ENCODE measurements around the gene MFGE8.

The MFGE8 gene

DNA sequence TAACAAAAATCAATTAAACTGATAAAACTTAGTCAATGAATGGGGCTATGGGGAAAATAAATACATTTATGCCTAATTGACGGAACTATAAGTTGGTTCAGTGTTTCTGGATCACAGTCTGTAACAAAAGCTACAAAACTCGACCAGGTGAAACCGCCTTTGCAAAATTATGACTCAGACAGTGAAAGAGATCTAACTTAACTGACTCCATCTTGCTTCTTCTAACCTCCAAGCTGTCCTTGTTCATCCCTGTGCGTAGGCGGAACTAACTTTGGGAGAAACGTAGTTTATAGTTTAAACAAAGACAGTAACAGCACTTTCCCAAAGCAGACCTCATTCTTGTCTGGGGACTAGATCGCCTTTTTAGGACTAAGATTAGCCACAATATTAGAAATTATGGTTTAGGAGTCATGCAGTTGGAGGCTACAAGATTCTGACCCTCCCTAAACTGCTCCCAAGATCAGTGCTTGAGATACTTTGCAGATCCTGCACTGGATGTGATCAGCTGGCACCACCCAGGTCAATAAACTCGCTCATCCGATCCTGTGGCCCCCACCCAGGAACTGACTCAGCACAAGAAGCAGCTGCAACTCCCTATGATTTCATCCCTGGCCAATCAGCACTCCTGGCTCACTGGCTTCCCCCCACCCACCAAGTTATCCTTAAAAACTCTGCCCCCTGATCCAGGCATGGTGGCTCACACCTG is 7.2 kb upstream of the MFGE8 start:
- Histone ChIP-seq H3K4me1 (ENCODE audit: insufficient read depth, low read length, severe bottlenecking) (no peaks in the 10 kb centered on the region), H3K4me2 (ENCODE audit: low read length) (no peak overlapping the region), H3K27ac (ENCODE audit: low read depth, low read length, poor library complexity, severe bottlenecking) (no peak overlapping the region), H4K20me1 (ENCODE audit: insufficient read depth, low read length) (no peaks in the 10 kb centered on the region), H3K9me3 (ENCODE audit: low read length) (no peaks in the 10 kb centered on the region), H3K36me3 (ENCODE audit: insufficient read depth, low read length) (no peaks in the 10 kb centered on the region), H3K79me2 (ENCODE audit: insufficient read depth, low read length) (no peaks in the 10 kb centered on the region), H3K27me3 (ENCODE audit: insufficient read depth, low read length) (no peaks in the 10 kb centered on the region), H2AFZ (ENCODE audit: low read length) (no peak overlapping the region), H3K4me3 (ENCODE audit: low read depth, low read length, poor library complexity, severe bottlenecking) (no peak overlapping the region), H3K9me2 (ENCODE audit: low read depth, low read length) (no peaks in the 10 kb centered on the region), H3K9ac (ENCODE audit: low read length) (no peak overlapping the region), H3F3A (ENCODE audit: insufficient read depth, low read length) (no peaks in the 10 kb centered on the region)
- no peak for TF ChIP-seq EZH2 (IDR thresholded peaks at IDR 0.05; ENCODE audit: borderline replicate concordance, low read length)
- TF ChIP-seq, protein P1, sequence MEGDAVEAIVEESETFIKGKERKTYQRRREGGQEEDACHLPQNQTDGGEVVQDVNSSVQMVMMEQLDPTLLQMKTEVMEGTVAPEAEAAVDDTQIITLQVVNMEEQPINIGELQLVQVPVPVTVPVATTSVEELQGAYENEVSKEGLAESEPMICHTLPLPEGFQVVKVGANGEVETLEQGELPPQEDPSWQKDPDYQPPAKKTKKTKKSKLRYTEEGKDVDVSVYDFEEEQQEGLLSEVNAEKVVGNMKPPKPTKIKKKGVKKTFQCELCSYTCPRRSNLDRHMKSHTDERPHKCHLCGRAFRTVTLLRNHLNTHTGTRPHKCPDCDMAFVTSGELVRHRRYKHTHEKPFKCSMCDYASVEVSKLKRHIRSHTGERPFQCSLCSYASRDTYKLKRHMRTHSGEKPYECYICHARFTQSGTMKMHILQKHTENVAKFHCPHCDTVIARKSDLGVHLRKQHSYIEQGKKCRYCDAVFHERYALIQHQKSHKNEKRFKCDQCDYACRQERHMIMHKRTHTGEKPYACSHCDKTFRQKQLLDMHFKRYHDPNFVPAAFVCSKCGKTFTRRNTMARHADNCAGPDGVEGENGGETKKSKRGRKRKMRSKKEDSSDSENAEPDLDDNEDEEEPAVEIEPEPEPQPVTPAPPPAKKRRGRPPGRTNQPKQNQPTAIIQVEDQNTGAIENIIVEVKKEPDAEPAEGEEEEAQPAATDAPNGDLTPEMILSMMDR (IDR thresholded peaks at IDR 0.05; ENCODE audit: low read length): no peak

DNA sequence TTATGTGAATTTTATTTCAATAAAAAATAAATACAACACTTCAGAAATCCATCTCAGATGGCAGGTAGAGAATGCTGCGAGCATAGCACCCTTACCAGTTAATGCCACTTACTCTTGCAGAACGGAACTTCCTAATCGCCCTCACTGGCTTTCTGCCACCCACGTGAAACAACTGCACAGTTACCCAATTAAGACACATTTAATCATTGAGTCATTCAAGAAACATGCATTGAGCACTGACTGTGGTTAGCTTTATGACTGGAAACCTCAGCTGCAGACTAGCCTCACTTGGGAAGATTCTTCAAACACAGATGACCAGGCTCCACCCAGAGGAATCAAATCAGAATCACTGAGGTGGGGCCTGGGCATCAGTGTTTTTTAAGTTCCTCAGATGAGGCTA is 5.6 kb upstream of the MFGE8 start:
- Histone ChIP-seq H3K9me2 (ENCODE audit: low read depth, low read length) (no peaks in the 10 kb centered on the region), H3K27me3 (ENCODE audit: insufficient read depth, low read length) (no peaks in the 10 kb centered on the region), H3F3A (ENCODE audit: insufficient read depth, low read length) (no peaks in the 10 kb centered on the region), H3K79me2 (ENCODE audit: insufficient read depth, low read length) (no peaks in the 10 kb centered on the region), H3K4me1 (ENCODE audit: insufficient read depth, low read length, severe bottlenecking) (peaks cover 2% of the 10 kb centered on the region), H2AFZ (ENCODE audit: low read length) (no peak overlapping the region), H3K9ac (ENCODE audit: low read length) (no peak overlapping the region), H3K4me3 (ENCODE audit: low read depth, low read length, poor library complexity, severe bottlenecking) (no peak overlapping the region), H3K9me3 (ENCODE audit: low read length) (no peaks in the 10 kb centered on the region), H3K4me2 (ENCODE audit: low read length) (no peak overlapping the region), H3K36me3 (ENCODE audit: insufficient read depth, low read length) (no peaks in the 10 kb centered on the region), H3K27ac (ENCODE audit: low read depth, low read length, poor library complexity, severe bottlenecking) (no peak overlapping the region), H4K20me1 (ENCODE audit: insufficient read depth, low read length) (no peaks in the 10 kb centered on the region)
- TF ChIP-seq, protein P1 (IDR thresholded peaks at IDR 0.05; ENCODE audit: low read length): no peak
- TF ChIP-seq EZH2 (IDR thresholded peaks at IDR 0.05; ENCODE audit: borderline replicate concordance, low read length): no peak

DNA sequence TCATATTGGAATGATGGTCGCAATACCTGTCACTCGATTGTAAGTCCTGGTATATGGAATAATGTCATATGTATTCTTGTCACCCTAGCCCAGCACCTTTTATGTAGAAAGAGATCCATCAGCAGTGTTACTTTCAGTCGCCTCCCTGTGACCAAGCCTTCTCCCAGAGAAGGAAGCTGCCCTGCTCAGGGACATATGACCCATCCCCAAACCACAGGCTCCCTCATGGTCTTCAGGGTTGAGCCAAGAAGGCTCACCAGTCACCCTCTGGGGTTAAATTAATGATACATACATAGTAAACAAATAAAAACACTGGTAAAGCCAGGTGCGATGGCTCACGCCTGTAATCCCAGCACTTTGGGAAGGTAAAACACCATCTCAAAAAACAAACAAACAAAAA is 4.6 kb upstream of the MFGE8 start:
- Histone ChIP-seq H3K9me3 (ENCODE audit: low read length) (no peaks in the 10 kb centered on the region), H4K20me1 (ENCODE audit: insufficient read depth, low read length) (no peaks in the 10 kb centered on the region), H3K27me3 (ENCODE audit: insufficient read depth, low read length) (no peaks in the 10 kb centered on the region), H3K9me2 (ENCODE audit: low read depth, low read length) (no peaks in the 10 kb centered on the region), H2AFZ (ENCODE audit: low read length) (no peak overlapping the region), H3K4me2 (ENCODE audit: low read length) (no peak overlapping the region), H3K79me2 (ENCODE audit: insufficient read depth, low read length) (no peaks in the 10 kb centered on the region), H3K9ac (ENCODE audit: low read length) (no peak overlapping the region), H3K4me1 (ENCODE audit: insufficient read depth, low read length, severe bottlenecking) (peaks cover 9% of the 10 kb centered on the region), H3K4me3 (ENCODE audit: low read depth, low read length, poor library complexity, severe bottlenecking) (no peak overlapping the region), H3K27ac (ENCODE audit: low read depth, low read length, poor library complexity, severe bottlenecking) (no peak overlapping the region), H3F3A (ENCODE audit: insufficient read depth, low read length) (no peaks in the 10 kb centered on the region), H3K36me3 (ENCODE audit: insufficient read depth, low read length) (no peaks in the 10 kb centered on the region)
- TF ChIP-seq EZH2 (IDR thresholded peaks at IDR 0.05; ENCODE audit: borderline replicate concordance, low read length): no peak

DNA sequence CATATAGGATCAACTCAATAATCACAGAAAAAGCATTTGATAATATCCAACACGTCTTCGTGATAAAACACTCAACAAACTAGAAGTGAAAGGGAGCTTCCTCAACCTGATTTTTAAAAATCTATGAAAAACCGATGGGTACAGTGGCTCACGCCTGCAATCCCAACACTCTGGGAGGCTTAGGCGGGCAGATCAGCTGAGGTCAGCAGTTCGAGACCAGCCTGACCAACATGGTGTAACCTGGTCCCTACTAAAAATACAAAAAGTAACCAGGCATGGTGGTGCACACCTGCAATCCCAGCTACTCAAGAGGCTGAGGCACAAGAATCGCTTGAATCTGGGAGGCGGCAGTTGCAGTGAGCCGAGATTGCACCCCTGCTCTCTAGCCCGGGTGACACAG is 2.2 kb upstream of the MFGE8 start:
- Histone ChIP-seq H3K9me3 (ENCODE audit: low read length) (no peaks in the 10 kb centered on the region), H3K4me1 (ENCODE audit: insufficient read depth, low read length, severe bottlenecking) (peaks cover 18% of the 10 kb centered on the region), H3K4me3 (ENCODE audit: low read depth, low read length, poor library complexity, severe bottlenecking) (no peak overlapping the region), H3K4me2 (ENCODE audit: low read length) (no peak overlapping the region), H3F3A (ENCODE audit: insufficient read depth, low read length) (no peaks in the 10 kb centered on the region), H3K79me2 (ENCODE audit: insufficient read depth, low read length) (no peaks in the 10 kb centered on the region), H3K27me3 (ENCODE audit: insufficient read depth, low read length) (no peaks in the 10 kb centered on the region), H4K20me1 (ENCODE audit: insufficient read depth, low read length) (no peaks in the 10 kb centered on the region), H3K9ac (ENCODE audit: low read length) (no peak overlapping the region), H3K9me2 (ENCODE audit: low read depth, low read length) (no peaks in the 10 kb centered on the region), H3K27ac (ENCODE audit: low read depth, low read length, poor library complexity, severe bottlenecking) (no peak overlapping the region), H2AFZ (ENCODE audit: low read length) (no peak overlapping the region), H3K36me3 (ENCODE audit: insufficient read depth, low read length) (no peaks in the 10 kb centered on the region)
- TF ChIP-seq, protein P1 (IDR thresholded peaks at IDR 0.05; ENCODE audit: low read length): no peak
- no peak for TF ChIP-seq EZH2 (IDR thresholded peaks at IDR 0.05; ENCODE audit: borderline replicate concordance, low read length)

Measured in OCI-LY1 (cell line).